ENCODE data around the gene SETDB2.

DNA sequence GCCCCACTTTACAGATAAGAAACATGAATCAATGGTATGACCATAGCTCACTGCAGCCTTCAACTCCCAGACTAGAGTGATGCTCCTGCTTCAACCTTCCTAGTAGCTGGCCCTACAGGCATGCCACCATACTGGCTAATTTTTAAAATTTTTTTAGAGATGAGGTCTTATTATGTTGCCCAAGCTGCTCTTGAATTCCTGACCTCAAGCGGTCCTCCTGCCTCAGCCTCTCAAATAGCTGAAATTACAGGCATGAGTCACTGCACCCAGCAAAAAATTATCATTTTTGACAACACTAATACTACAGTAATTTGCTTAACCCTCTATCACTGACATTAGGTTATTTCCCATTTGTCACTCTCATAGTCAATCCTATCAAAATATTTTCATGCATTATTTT, 15.0 kb upstream of the SETDB2 start:
- TF ChIP-seq, protein P1, sequence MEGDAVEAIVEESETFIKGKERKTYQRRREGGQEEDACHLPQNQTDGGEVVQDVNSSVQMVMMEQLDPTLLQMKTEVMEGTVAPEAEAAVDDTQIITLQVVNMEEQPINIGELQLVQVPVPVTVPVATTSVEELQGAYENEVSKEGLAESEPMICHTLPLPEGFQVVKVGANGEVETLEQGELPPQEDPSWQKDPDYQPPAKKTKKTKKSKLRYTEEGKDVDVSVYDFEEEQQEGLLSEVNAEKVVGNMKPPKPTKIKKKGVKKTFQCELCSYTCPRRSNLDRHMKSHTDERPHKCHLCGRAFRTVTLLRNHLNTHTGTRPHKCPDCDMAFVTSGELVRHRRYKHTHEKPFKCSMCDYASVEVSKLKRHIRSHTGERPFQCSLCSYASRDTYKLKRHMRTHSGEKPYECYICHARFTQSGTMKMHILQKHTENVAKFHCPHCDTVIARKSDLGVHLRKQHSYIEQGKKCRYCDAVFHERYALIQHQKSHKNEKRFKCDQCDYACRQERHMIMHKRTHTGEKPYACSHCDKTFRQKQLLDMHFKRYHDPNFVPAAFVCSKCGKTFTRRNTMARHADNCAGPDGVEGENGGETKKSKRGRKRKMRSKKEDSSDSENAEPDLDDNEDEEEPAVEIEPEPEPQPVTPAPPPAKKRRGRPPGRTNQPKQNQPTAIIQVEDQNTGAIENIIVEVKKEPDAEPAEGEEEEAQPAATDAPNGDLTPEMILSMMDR (conservative IDR thresholded peaks at IDR 0.05; ENCODE audit: low read length): no peak
- TF ChIP-seq EZH2phosphoT487 (IDR thresholded peaks at IDR 0.05; ENCODE audit: borderline replicate concordance): no peak
